A673 (cell line): ENCODE data around the gene ZNF594. TPM values are rescaled to one million over a fixed set of nuclear protein-coding genes. Genes with fewer than 3 reads are reported as not detected.
"Not testable (repeated sequence)": the region's sequence is repeated elsewhere in the genome, so short reads cannot be mapped to it uniquely, and the experiment has no call there.

Source experiments
- BruUV-seq: library from RNA; stranded (reverse); fragments of 400-500 nt; replicated peaks from 2 replicates; lab custom pipeline; 2021; lab: Mats Ljungman, UMichigan
- CTCF ChIA-PET: fragments of 300-600 bp; sonication (Branson Sonifier 250); formaldehyde crosslinking; loops from one replicate; lab custom pipeline; 2022; ENCODE audit warnings: antibody characterized with exemption; lab: Charles Lee
- POLR2A ChIA-PET: fragments of 300-600 bp; sonication (Branson Sonifier 250); formaldehyde crosslinking; loops from one replicate; lab custom pipeline; 2022; ENCODE audit warnings: antibody characterized with exemption; ENCODE audit not compliant: low non-redundant PET; lab: Charles Lee
- DNase-seq: peaks from one replicate; pipeline ENCODE4 v3.0.0-alpha.2; 2015; ENCODE audit warnings: low spot score
- H3K27ac ChIP-seq: fragments of 200-600 bp; sonication (generic); 2 replicates; pipeline ENCODE4 v1.5.1; 2016; ENCODE audit warnings: mixed run types, low read depth, mild to moderate bottlenecking, mixed read lengths, antibody characterized with exemption, low read length; ENCODE audit not compliant: poor library complexity, severe bottlenecking
- H3K27me3 ChIP-seq: fragments of 200-600 bp; sonication (generic); replicated peaks from 2 replicates; pipeline ENCODE4 v1.6.1; 2017; ENCODE audit warnings: mixed run types, low read depth, mild to moderate bottlenecking, mixed read lengths, antibody characterized with exemption, low read length; ENCODE audit not compliant: insufficient read depth, poor library complexity
- H3K36me3 ChIP-seq: fragments of 200-600 bp; sonication (generic); 2 replicates; pipeline ENCODE4 v1.6.1; 2016; ENCODE audit warnings: mixed run types, mild to moderate bottlenecking, mixed read lengths, antibody characterized with exemption, low read length; ENCODE audit not compliant: insufficient read depth, poor library complexity, severe bottlenecking
- H3K4me1 ChIP-seq: fragments of 200-600 bp; sonication (generic); 2 replicates; pipeline ENCODE4 v1.6.1; 2017; ENCODE audit warnings: mixed run types, mild to moderate bottlenecking, mixed read lengths, antibody characterized with exemption, low read length; ENCODE audit not compliant: insufficient read depth, poor library complexity, severe bottlenecking
- H3K4me3 ChIP-seq: fragments of 200-600 bp; sonication (generic); 2 replicates; pipeline ENCODE4 v1.5.1; 2016; ENCODE audit warnings: low read depth, mixed run types, mild to moderate bottlenecking, mixed read lengths, low read length; ENCODE audit not compliant: poor library complexity, severe bottlenecking
- H3K9me3 ChIP-seq: fragments of 200-600 bp; sonication (generic); 2 replicates; pipeline ENCODE4 v1.6.1; 2016; ENCODE audit warnings: mixed run types, low read depth, mild to moderate bottlenecking, mixed read lengths, antibody characterized with exemption, low read length; ENCODE audit not compliant: poor library complexity, severe bottlenecking
- CTCF ChIP-seq: fragments of 300-800, 200-600 bp; sonication (generic); conservative IDR thresholded peaks from 2 replicates; pipeline ENCODE4 v1.5.1; 2017; ENCODE audit warnings: low read depth, mild to moderate bottlenecking, antibody characterized with exemption, low read length, moderate library complexity, mixed read lengths
- EZH2 ChIP-seq: fragments of 200-600 bp; sonication (generic); IDR thresholded peaks from 2 replicates; pipeline ENCODE4 v1.6.1; 2017; ENCODE audit warnings: borderline replicate concordance, low read depth, mild to moderate bottlenecking, mixed read lengths, antibody characterized with exemption, low read length; ENCODE audit not compliant: poor library complexity, severe bottlenecking
- intact Hi-C: fragments of 100-400 bp; cut with micrococcal nuclease; formaldehyde crosslinking; loops from one replicate; pipeline ENCODE4 v1.10.0; 2022; ENCODE audit not compliant: unreplicated experiment
- total RNA-seq: library from RNA; stranded (reverse); gene quantifications from 2 replicates; pipeline ENCODE4 v1.2.3, GENCODE V29; 2021

Gene ZNF594
- total RNA-seq, 1 experiment from 2014 or later = 20.7 TPM

DNA sequence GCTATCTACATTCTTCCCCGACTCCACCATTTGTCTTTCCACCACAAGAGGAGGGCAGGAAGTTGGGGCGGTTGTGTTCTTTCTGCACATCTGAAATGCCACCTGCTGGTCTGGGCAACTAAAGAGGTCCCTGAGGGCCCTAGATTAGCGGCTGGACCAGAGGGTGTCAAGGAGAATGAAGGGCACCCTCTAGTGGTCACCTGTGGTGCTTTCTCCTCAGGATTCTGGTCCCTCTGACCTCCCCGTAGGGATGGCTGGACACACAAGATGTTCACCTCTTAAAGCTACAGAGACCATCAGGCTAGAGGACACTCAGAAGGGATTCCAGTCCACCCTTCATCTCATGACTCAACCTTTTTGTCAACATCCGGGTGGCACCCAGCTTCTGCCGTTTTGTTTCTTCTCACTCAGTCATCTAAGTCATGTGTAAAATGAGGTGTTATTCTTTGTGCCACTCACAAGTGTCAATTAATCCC is 45.9 kb upstream of the ZNF594 start:
- Histone ChIP-seq H3K9me3 (no peaks in the 10 kb centered on the region), H3K4me1 (no peaks in the 10 kb centered on the region), H3K27me3 (no peaks in the 10 kb centered on the region), H3K36me3 (no peaks in the 10 kb centered on the region), H3K4me3 (no peak overlapping the region), H3K27ac (no peak overlapping the region)
- peak; percentile 78 for TF ChIP-seq CTCF
- no peak for TF ChIP-seq EZH2
- no TSS peak for BruUV-seq
- CTCF ChIA-PET = interaction anchor here (1.2 kb wide), 1 partner anchor 202 kb away, joined by 3 read pairs; the partner anchor contains the start of gene C1QBP
- intact Hi-C loops = no loop called here
- POLR2A ChIA-PET = interaction anchor here (0.6 kb wide), 1 partner anchor 840 kb away, joined by 3 read pairs; no protein-coding TSS in a partner anchor
- peak; percentile 46 for DNase-seq

DNA sequence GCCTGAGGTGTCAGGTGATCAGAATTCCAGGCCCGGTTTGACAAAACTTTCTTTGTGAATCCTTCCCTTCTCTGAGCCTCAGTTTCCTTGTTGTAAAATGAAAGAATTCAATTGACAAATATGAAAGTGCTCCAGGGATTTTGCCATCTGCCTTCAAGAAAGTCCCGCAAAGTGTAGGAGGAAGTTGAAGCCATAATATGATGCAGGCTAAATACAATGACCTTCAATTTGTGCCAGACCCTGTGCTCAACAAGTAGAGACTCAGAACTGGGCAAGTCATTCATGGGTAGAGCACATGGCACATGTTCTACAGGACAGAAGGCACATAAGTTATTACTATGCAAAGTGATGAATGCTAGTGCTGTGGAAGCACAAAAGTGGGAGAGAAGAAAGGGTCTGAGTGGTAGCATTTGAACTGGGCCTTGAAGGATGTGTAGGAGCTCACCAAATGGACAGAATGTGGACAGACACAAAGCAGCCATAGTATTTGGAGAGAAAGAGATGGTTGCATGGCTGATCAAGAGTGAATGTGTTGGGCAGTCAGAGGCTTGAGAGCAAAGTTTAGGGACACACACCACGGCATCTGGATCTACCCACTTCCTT is 45.4 kb upstream of the ZNF594 start:
- TF ChIP-seq CTCF = no peak
- no peak for TF ChIP-seq EZH2
- ChIA-PET CTCF (no interaction called here), POLR2A (interaction anchor here (0.6 kb wide), 1 partner anchor 839 kb away, joined by 3 read pairs; no protein-coding TSS in a partner anchor)
- no TSS peak for BruUV-seq
- Histone ChIP-seq H3K9me3 (no peaks in the 10 kb centered on the region), H3K36me3 (no peaks in the 10 kb centered on the region), H3K4me3 (no peak overlapping the region), H3K27ac (no peak overlapping the region), H3K27me3 (no peaks in the 10 kb centered on the region), H3K4me1 (no peaks in the 10 kb centered on the region)
- intact Hi-C loops = no loop called here
- no peak for DNase-seq

DNA sequence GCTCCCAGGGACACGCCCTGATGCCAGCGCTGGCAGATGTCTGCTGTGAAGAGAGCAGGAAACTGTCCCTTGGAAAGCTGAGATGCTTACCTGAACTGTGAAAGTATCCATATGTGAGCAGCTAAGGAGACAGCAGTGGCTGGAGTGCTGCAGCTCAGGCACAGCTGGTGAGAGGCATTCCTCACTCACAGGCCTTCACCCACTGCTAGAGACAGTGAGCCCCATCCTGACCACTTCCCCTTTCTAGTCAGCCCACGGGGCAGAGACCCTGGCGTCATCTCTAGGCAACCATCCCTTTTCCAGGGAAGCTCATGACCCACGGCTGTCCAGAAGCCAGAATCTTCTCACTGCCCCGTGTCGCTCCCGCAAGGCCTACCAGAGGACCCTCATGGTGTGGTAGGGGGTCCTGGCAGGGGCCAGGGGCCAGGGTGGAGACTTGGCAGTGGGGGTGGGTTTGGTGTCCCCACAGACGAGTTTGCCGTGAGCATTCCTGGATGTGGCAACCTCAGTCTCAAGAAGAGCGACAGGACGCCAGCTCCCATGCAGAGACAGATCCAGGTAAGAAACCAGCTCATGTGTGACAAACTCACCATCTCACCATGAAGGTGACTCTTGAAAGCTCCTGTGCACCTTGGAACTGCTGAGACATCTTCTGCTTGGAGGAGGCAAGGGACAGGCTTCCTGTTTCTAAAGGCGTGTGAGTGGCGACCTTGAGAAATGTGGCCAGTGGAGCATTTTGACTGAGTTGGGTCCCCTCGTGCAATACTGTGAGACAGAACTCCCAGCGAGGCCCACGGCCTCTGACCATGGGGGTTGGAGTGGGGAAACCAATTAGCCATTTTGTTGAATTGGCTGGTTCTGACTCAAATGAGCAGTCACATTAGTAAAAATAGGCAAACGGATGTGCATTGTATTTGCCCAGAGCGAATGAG is 43.2 kb upstream of the ZNF594 start, which contains the start of gene SCIMP:
SCIMP (minus strand) TSS at position 216 of the 932 bp plus-strand sequence; CDS start at position 111, 105 bp downstream.
- Histone ChIP-seq H3K27me3 (no peaks in the 10 kb centered on the region), H3K9me3 (no peaks in the 10 kb centered on the region), H3K27ac (no peak within 1 kb of the TSS), H3K4me1 (no peaks in the 10 kb centered on the region), H3K4me3 (no peak within 1 kb of the TSS), H3K36me3 (no peaks in the 10 kb centered on the region)
- BruUV-seq = no TSS peak
- CTCF ChIA-PET = no interaction called here
- intact Hi-C loops = no loop called here
- TF ChIP-seq CTCF = no peak
- TF ChIP-seq EZH2 = no peak
- POLR2A ChIA-PET = no interaction called here
- no peak for DNase-seq

GRCh38 chr17:5233492-5233891 is 41.8 kb upstream of the ZNF594 start:
- H3K9me3 ChIP-seq, POLR2A ChIA-PET, BruUV-seq, H3K4me3 ChIP-seq, CTCF ChIA-PET, H3K27me3 ChIP-seq, H3K4me1 ChIP-seq, H3K27ac ChIP-seq, DNase-seq, intact Hi-C loops, H3K36me3 ChIP-seq: not testable (repeated sequence)
